Measurements from ENCODE around the gene ZNF107. TPM values are rescaled to one million over a fixed set of nuclear protein-coding genes. Genes with fewer than 3 reads are reported as not detected.

The ZNF107 gene
- total RNA-seq, 2 donors from 2014 or later: 4.1 to 5.5 TPM

DNA sequence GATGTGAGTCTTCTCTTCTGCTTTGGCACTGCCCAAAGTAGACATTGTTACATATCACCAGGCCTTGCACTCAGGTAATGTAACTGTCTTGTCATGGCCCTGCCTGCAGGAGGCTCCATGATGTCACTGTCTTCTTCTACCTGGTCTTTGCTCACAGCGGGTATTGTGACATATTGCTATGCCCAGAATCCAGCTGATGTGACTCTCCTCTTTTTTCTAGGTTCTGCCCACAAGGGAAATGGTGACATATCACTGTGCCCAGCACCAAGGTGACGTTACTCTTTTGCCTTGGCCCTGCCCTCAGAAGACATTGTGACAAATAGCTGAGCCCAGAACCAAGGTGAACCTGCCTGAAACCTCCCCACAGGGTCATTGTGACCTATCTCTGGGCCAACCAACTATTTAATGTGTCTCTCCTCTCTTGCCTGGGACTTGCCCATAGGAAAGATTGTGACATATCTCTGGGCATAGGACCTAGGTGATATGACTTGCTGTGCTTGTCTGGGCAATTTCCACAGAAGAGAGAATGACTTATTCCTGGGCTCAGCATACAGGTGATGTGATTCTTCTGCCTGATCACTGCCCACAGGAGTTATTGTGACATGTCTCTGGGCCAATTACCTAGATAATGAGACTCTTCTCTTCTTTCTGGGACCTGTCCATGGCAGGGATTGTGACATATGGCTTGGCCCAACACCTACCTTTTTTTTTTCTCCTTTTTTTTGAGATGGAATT, 26.5 kb upstream of the ZNF107 start:
- H3K27ac ChIP-seq: no peak overlapping the region
- intact Hi-C loops (cut with DNase I): no loop called here
- H3K4me1 ChIP-seq: no peaks in the 10 kb centered on the region

DNA sequence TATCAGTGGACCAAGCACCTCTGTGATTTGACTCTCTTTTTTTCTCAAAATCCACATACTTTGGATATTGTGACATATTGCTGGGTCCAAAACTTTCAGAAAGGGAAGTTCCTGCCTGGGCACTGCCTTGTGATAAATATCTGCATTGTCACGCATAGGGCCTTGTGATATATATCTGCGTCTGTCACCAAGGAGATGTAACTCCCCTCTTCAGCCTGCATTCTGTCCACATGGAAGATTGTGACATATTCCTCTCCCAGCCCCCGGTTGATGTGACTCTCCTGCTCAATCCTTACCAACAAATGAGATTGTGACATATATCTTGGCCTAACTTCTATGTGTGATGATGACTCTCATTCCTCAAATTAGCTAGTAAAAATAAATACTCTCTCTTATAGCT, 25.4 kb upstream of the ZNF107 start:
- H3K4me3 ChIP-seq: no peak overlapping the region
- no peaks in the 10 kb centered on the region for H3K27me3 ChIP-seq
- no peaks in the 10 kb centered on the region for H3K4me1 ChIP-seq
- H3K27ac ChIP-seq: no peak overlapping the region
- intact Hi-C loops (cut with DNase I): no loop called here
- TF ChIP-seq, protein P1, sequence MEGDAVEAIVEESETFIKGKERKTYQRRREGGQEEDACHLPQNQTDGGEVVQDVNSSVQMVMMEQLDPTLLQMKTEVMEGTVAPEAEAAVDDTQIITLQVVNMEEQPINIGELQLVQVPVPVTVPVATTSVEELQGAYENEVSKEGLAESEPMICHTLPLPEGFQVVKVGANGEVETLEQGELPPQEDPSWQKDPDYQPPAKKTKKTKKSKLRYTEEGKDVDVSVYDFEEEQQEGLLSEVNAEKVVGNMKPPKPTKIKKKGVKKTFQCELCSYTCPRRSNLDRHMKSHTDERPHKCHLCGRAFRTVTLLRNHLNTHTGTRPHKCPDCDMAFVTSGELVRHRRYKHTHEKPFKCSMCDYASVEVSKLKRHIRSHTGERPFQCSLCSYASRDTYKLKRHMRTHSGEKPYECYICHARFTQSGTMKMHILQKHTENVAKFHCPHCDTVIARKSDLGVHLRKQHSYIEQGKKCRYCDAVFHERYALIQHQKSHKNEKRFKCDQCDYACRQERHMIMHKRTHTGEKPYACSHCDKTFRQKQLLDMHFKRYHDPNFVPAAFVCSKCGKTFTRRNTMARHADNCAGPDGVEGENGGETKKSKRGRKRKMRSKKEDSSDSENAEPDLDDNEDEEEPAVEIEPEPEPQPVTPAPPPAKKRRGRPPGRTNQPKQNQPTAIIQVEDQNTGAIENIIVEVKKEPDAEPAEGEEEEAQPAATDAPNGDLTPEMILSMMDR (IDR thresholded peaks at IDR 0.05): no peak
- H3K9ac ChIP-seq (ENCODE audit: low read depth in 2 of 2, low read length in 2 of 2): no peak overlapping the region
- no peaks in the 10 kb centered on the region for H3K9me3 ChIP-seq
- no peak for DNase-seq
- H3K36me3 ChIP-seq: no peaks in the 10 kb centered on the region

More for the DNA sequence above, 26.5 kb upstream of the ZNF107 start:
- no peak overlapping the region for H3K9ac ChIP-seq (ENCODE audit: low read depth in 2 of 2, low read length in 2 of 2)
- H3K9me3 ChIP-seq: no peaks in the 10 kb centered on the region
- H3K27me3 ChIP-seq: no peaks in the 10 kb centered on the region
- H3K36me3 ChIP-seq: no peaks in the 10 kb centered on the region
- no peak overlapping the region for H3K4me3 ChIP-seq
- TF ChIP-seq, protein P1 (IDR thresholded peaks at IDR 0.05): no peak
- DNase-seq: no peak

DNA sequence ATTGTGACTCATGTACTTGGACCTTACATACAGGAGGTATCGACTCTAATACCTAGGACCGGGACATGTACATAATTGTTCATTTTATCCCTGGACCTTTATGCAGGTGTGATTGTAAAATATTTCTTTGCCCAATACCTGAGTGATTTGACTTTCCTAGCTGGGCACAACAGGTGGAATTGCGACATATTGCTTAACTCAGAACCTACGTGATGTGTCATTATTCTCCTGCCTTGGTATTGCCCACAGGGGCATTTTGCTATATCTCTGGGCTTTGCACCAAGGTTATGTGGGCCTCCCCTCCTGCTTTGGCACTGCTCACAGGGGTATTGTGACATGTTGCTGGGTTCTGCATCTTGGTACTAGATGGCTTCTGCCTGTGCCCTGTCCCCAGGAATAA, 23.9 kb upstream of the ZNF107 start:
- H3K4me3 ChIP-seq: no peak overlapping the region
- H3K9me3 ChIP-seq: no peaks in the 10 kb centered on the region
- no peak for DNase-seq
- no peak overlapping the region for H3K27ac ChIP-seq
- intact Hi-C loops (cut with DNase I): no loop called here
- H3K36me3 ChIP-seq: no peaks in the 10 kb centered on the region
- H3K27me3 ChIP-seq: no peaks in the 10 kb centered on the region
- TF ChIP-seq, protein P1 (IDR thresholded peaks at IDR 0.05): no peak
- H3K9ac ChIP-seq (ENCODE audit: low read depth in 2 of 2, low read length in 2 of 2): no peak overlapping the region
- H3K4me1 ChIP-seq: no peaks in the 10 kb centered on the region

DNA sequence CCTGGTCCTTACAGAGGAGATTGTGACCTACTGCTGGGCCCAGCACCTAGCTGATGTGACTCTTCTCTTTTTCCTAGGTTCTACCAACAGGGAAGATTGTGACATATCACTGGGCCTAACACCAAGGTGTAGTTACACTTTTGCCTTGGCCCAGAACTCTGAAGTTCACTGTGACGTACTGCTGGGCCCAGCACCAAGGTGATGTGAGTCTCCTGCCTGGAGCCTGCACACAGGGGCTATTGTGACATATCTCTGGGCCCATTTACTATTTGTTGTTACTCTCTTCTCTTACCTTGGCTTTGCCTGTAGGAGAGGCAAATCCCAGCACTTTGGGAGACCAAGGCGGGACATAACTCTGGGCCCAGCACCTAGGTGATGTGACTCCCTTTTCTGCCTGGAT, 23.1 kb upstream of the ZNF107 start:
- Histone ChIP-seq H3K4me3 (no peak overlapping the region), H3K9me3 (no peaks in the 10 kb centered on the region), H3K27ac (no peak overlapping the region), H3K4me1 (no peaks in the 10 kb centered on the region), H3K27me3 (no peaks in the 10 kb centered on the region), H3K9ac (ENCODE audit: low read depth in 2 of 2, low read length in 2 of 2) (no peak overlapping the region), H3K36me3 (no peaks in the 10 kb centered on the region)
- intact Hi-C loops (cut with DNase I): no loop called here
- no peak for DNase-seq
- TF ChIP-seq, protein P1 (IDR thresholded peaks at IDR 0.05): no peak

DNA sequence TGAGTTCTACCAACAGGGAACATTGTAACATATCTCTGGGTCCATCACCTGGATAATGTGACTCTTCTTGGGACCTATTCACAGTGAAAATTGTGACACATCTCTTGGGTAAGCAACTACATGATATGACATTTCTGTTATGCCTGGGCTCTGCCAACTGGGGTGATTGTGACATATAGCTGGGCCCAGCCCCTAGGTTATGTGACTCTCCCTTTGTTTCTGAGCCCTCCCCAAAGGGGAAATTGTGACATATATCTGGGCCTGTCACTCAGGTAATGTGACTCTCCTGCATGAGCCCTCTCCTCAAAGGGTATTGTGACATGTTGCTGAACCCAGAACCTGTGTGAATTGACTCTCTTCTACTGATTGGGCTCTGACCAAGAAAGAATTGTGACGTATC, 22.4 kb upstream of the ZNF107 start:
- DNase-seq: no peak
- intact Hi-C loops (cut with DNase I): no loop called here
- no peak overlapping the region for H3K4me3 ChIP-seq
- H3K9me3 ChIP-seq: no peaks in the 10 kb centered on the region
- H3K36me3 ChIP-seq: no peaks in the 10 kb centered on the region
- H3K27me3 ChIP-seq: no peaks in the 10 kb centered on the region
- H3K27ac ChIP-seq: no peak overlapping the region
- no peak overlapping the region for H3K9ac ChIP-seq (ENCODE audit: low read depth in 2 of 2, low read length in 2 of 2)
- TF ChIP-seq, protein P1 (IDR thresholded peaks at IDR 0.05): no peak
- no peaks in the 10 kb centered on the region for H3K4me1 ChIP-seq

Data from colonic mucosa (tissue), 4 donors.